ENCODE data around the gene PFKM.

PFKM gene

DNA sequence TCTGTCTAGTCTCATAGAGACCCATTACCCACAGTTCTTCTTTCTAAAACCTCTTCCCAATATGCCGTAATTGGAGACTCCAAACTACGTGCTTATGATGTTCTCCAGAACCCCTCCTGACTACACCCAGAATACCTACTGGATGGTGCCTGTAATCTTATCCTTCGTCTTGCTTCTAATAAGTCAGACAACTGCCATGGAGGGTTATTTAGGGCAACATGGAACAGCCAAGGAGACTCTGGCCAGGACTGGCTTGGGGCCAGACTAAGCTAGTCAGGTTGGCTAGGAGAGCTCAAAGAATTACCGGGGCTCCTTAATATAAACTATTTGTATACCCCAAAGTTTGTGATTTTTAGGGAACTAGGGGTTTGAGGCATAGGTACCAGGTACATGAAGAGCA is 6.8 kb downstream of the PFKM start:
- no peak overlapping the region for H3K27ac ChIP-seq
- H3K4me3 ChIP-seq (ENCODE audit: low read depth, low read length) = no peak overlapping the region
- H3K9ac ChIP-seq = no peak overlapping the region
- H3K4me1 ChIP-seq = no peaks in the 10 kb centered on the region
- H3K27me3 ChIP-seq (ENCODE audit: control insufficient read depth, insufficient read depth, low read length) = no peaks in the 10 kb centered on the region
- no peak overlapping the region for H2AFZ ChIP-seq
- no peaks in the 10 kb centered on the region for H3K36me3 ChIP-seq (ENCODE audit: control insufficient read depth, insufficient read depth, low read length)
- TF ChIP-seq, protein P1, sequence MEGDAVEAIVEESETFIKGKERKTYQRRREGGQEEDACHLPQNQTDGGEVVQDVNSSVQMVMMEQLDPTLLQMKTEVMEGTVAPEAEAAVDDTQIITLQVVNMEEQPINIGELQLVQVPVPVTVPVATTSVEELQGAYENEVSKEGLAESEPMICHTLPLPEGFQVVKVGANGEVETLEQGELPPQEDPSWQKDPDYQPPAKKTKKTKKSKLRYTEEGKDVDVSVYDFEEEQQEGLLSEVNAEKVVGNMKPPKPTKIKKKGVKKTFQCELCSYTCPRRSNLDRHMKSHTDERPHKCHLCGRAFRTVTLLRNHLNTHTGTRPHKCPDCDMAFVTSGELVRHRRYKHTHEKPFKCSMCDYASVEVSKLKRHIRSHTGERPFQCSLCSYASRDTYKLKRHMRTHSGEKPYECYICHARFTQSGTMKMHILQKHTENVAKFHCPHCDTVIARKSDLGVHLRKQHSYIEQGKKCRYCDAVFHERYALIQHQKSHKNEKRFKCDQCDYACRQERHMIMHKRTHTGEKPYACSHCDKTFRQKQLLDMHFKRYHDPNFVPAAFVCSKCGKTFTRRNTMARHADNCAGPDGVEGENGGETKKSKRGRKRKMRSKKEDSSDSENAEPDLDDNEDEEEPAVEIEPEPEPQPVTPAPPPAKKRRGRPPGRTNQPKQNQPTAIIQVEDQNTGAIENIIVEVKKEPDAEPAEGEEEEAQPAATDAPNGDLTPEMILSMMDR (IDR thresholded peaks at IDR 0.05) = no peak
- H3K9me3 ChIP-seq (ENCODE audit: control insufficient read depth, low read length) = no peaks in the 10 kb centered on the region
- no peaks in the 10 kb centered on the region for H3K79me2 ChIP-seq
- H3K4me2 ChIP-seq (ENCODE audit: low read length) = no peak overlapping the region

DNA sequence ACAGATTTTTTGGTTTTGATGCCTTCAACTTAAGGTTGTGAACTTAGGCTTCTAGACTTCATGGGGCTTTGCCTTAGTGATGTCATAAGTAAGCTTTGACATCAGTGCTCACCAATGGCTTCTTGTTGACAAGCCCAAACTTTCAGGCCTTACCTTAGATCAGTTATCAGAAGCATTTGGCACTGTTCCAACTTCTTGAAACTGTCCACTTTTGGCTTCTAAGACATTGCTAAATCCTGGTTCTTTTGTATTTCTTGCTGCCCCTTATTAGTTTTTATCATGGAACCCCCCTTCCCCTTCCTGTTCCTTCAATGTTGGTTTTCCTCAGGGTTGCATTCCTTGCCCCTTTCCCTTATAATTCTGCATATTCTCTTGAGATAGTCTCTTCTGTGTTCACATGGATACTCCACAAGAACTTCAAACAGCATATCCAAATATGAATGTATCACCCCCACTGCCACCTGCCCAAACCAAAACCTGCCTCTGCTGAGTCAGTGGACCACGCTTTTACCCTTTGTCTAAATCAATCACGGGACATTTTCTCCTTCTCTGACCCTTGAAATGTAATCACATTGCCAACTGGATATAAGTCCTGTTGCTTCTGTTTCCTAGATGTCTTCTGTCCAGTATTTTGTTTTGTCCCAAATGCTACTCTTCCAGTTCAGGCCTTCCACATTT is 7.9 kb downstream of the PFKM start:
- Histone ChIP-seq H3K36me3 (ENCODE audit: control insufficient read depth, insufficient read depth, low read length) (no peaks in the 10 kb centered on the region), H3K4me2 (ENCODE audit: low read length) (no peak overlapping the region), H3K4me3 (ENCODE audit: low read depth, low read length) (no peak overlapping the region), H2AFZ (no peak overlapping the region), H3K4me1 (no peaks in the 10 kb centered on the region), H3K9ac (no peak overlapping the region), H3K27me3 (ENCODE audit: control insufficient read depth, insufficient read depth, low read length) (no peaks in the 10 kb centered on the region), H3K79me2 (no peaks in the 10 kb centered on the region), H3K9me3 (ENCODE audit: control insufficient read depth, low read length) (no peaks in the 10 kb centered on the region), H3K27ac (no peak overlapping the region)
- TF ChIP-seq, protein P1 (IDR thresholded peaks at IDR 0.05) = no peak

DNA sequence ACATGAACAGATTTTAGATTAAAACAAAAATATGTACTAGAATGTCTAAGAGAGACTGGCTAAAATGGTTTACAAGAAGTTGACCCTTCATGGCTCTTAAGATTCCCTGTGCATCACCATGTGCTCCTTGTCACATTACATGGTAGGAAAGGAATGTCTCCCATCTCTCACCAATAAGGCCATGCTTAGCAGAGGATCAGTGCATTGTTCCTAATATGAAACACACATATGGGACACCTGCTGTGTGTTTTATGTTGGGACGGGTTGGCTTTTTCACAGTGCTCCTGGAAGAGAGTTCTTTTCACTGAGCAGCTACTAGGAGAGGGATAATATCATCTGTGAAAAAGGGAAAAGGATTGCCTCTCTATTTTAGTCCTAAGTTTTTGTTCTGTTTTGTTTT is 9.6 kb downstream of the PFKM start:
- Histone ChIP-seq H3K9ac (no peak overlapping the region), H3K9me3 (ENCODE audit: control insufficient read depth, low read length) (no peaks in the 10 kb centered on the region), H3K4me1 (no peaks in the 10 kb centered on the region), H2AFZ (no peak overlapping the region), H3K27me3 (ENCODE audit: control insufficient read depth, insufficient read depth, low read length) (no peaks in the 10 kb centered on the region), H3K4me3 (ENCODE audit: low read depth, low read length) (no peak overlapping the region), H3K79me2 (no peaks in the 10 kb centered on the region), H3K27ac (no peak overlapping the region), H3K4me2 (ENCODE audit: low read length) (no peak overlapping the region), H3K36me3 (ENCODE audit: control insufficient read depth, insufficient read depth, low read length) (no peaks in the 10 kb centered on the region)
- TF ChIP-seq, protein P1 (IDR thresholded peaks at IDR 0.05) = no peak

DNA sequence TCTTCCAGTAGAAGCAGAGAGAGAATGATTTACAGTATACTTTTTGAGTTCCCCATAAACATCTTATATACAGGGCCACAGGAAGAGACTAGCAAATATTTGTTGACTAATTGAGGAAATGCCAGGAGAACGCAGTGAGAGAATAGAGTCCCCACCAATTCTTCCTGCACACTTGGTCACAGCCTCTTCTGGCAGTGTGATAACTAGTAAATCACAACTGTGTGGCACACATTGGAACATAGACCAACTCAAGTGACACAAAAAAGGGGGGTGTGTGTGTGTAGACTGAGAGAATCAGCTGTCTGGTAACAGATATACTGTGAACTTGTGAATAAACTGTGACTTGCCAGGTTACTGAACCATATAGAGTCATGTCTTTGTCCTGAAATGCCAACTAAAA is 10.2 kb downstream of the PFKM start:
- no peaks in the 10 kb centered on the region for H3K36me3 ChIP-seq (ENCODE audit: control insufficient read depth, insufficient read depth, low read length)
- no peak overlapping the region for H3K4me2 ChIP-seq (ENCODE audit: low read length)
- H3K9ac ChIP-seq = no peak overlapping the region
- no peaks in the 10 kb centered on the region for H3K9me3 ChIP-seq (ENCODE audit: control insufficient read depth, low read length)
- TF ChIP-seq, protein P1 (IDR thresholded peaks at IDR 0.05) = no peak
- H3K79me2 ChIP-seq = no peaks in the 10 kb centered on the region
- H3K4me1 ChIP-seq = no peaks in the 10 kb centered on the region
- H2AFZ ChIP-seq = no peak overlapping the region
- H3K27me3 ChIP-seq (ENCODE audit: control insufficient read depth, insufficient read depth, low read length) = no peaks in the 10 kb centered on the region
- H3K27ac ChIP-seq = no peak overlapping the region
- no peak overlapping the region for H3K4me3 ChIP-seq (ENCODE audit: low read depth, low read length)

DNA sequence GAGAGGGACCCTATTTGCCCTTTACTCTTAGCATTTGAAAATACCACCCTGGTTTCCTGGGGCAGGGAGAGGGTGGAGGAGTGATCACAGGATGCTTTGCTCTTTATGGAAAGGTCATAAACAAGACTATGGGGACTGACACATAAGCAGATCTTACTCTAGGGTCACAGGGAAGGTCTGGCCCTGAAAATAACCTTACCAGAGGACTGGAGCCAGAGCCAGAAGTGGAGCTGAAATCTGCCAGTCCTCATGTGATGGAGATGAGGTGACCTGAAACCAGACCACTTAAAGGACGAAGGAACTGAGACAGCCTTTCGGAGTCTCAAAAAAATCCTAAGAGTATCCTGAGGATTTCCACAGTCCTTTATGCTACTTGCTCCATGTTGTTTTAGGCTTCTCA is 12.4 kb downstream of the PFKM start:
- Histone ChIP-seq H3K9me3 (ENCODE audit: control insufficient read depth, low read length) (no peaks in the 10 kb centered on the region), H2AFZ (no peak overlapping the region), H3K4me2 (ENCODE audit: low read length) (no peak overlapping the region), H3K27me3 (ENCODE audit: control insufficient read depth, insufficient read depth, low read length) (no peaks in the 10 kb centered on the region), H3K79me2 (no peaks in the 10 kb centered on the region), H3K36me3 (ENCODE audit: control insufficient read depth, insufficient read depth, low read length) (no peaks in the 10 kb centered on the region), H3K9ac (no peak overlapping the region), H3K27ac (no peak overlapping the region), H3K4me3 (ENCODE audit: low read depth, low read length) (no peak overlapping the region), H3K4me1 (no peaks in the 10 kb centered on the region)
- TF ChIP-seq, protein P1 (IDR thresholded peaks at IDR 0.05) = no peak

Data from parathyroid adenoma (tissue), 2 donors.